Tibial artery (tissue), 4 donors: ENCODE measurements around the gene TWF2.
"Not testable (repeated sequence)": the region's sequence is repeated elsewhere in the genome, so short reads cannot be mapped to it uniquely, and the experiment has no call there.

Experiments
- DNase-seq, 2 donors: peaks; one replicate each; pipeline ENCODE4 v3.0.0-alpha.2; 2019
- H3K27ac ChIP-seq, 2 donors: fragments of 200-600 bp; sonication (generic) in 1 of 2; 1 replicate in 1 of 2; 2 replicates in 1 of 2; pipeline ENCODE4 v1.5.1; 2018 to 2019; ENCODE audit warnings: mild to moderate bottlenecking in 1 of 2
- H3K27me3 ChIP-seq, 2 donors: fragments of 200-600 bp; sonication (generic) in 1 of 2; one replicate each; pipeline versions ENCODE4 v1.5.1 to v1.6.0; 2016 to 2019
- H3K36me3 ChIP-seq, 3 donors: fragments of 200-600 bp; sonication (generic) in 2 of 3; one replicate each; pipeline ENCODE4 v1.5.1; 2016 to 2019; ENCODE audit warnings: mild to moderate bottlenecking in 2 of 3
- H3K4me1 ChIP-seq, 4 donors: fragments of 200-600 bp; sonication (generic) in 2 of 4; 1 replicate in 3 of 4; 2 replicates in 1 of 4; pipeline ENCODE4 v1.5.1; 2016 to 2019
- H3K4me3 ChIP-seq, 2 donors: fragments of 200-600 bp; sonication (generic) in 1 of 2; 1 replicate in 1 of 2; 2 replicates in 1 of 2; pipeline ENCODE4 v1.5.1; 2018 to 2019; ENCODE audit warnings: mild to moderate bottlenecking in 2 of 2
- H3K9me3 ChIP-seq, 3 donors: fragments of 200-600 bp; sonication (generic) in 1 of 3; one replicate each; pipeline ENCODE4 v1.5.1; 2016 to 2019
- intact Hi-C: fragments of 100-400 bp; cut with DNase I; formaldehyde crosslinking; loops from one replicate; pipeline ENCODE4 v1.15.0; 2023; ENCODE audit warnings: low total_unique reads
- TF ChIP-seq, protein P1 (sequence below), 2 experiments: fragments of 200-600 bp in 1 of 2; fragments of 450-650 bp in 1 of 2; IDR thresholded peaks; one replicate each; pipeline ENCODE4 v1.5.1; 2017 to 2019; ENCODE audit warnings: antibody characterized with exemption in 2 of 2, mild to moderate bottlenecking in 1 of 2, moderate library complexity in 1 of 2

TWF2 gene

GRCh38 chr3:52277071-52277964 is 38.4 kb upstream of the TWF2 start:
- intact Hi-C loops: no loop called here
- H3K4me3 ChIP-seq: peak overlapping the region; percentile 87 to 95
- H3K27ac ChIP-seq: peak overlapping the region; percentile 96 to 99
- H3K9me3 ChIP-seq: no peaks in the 10 kb centered on the region
- peaks cover 0 to 5% (median 4%) of the 10 kb centered on the region in 3 donors for H3K36me3 ChIP-seq
- peak; percentile 60 to 87 for DNase-seq
- TF ChIP-seq, protein P1, sequence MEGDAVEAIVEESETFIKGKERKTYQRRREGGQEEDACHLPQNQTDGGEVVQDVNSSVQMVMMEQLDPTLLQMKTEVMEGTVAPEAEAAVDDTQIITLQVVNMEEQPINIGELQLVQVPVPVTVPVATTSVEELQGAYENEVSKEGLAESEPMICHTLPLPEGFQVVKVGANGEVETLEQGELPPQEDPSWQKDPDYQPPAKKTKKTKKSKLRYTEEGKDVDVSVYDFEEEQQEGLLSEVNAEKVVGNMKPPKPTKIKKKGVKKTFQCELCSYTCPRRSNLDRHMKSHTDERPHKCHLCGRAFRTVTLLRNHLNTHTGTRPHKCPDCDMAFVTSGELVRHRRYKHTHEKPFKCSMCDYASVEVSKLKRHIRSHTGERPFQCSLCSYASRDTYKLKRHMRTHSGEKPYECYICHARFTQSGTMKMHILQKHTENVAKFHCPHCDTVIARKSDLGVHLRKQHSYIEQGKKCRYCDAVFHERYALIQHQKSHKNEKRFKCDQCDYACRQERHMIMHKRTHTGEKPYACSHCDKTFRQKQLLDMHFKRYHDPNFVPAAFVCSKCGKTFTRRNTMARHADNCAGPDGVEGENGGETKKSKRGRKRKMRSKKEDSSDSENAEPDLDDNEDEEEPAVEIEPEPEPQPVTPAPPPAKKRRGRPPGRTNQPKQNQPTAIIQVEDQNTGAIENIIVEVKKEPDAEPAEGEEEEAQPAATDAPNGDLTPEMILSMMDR (IDR thresholded peaks at IDR 0.05): no peak
- no peaks in the 10 kb centered on the region for H3K27me3 ChIP-seq
- H3K4me1 ChIP-seq: peaks cover 0 to 76% (median 53%) of the 10 kb centered on the region in 4 donors

DNA sequence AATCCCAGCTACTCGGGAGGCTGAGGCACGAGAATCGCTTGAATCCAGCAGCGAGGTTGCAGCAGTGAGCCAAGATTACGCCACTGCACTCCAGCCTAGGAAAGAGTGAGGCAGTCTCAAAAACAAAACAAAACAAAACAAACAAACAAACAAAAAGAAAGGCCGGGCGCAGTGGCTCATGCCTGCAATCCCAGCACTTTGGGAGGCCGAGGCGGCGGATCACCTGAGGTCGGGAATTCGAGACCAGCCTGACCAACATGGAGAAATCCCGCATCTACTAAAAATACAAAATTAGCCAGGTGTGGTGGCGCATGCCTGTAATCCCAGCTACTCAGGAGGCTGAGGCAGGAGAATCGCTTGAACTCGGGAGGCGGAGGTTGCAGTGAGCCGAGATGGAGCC is 35.8 kb upstream of the TWF2 start:
- Histone ChIP-seq H3K27ac (peak overlapping the region in 1 of 2 donors; percentile 99), H3K36me3 (peaks cover 0 to 11% (median 5%) of the 10 kb centered on the region in 3 donors), H3K4me1 (peaks cover 0 to 84% (median 58%) of the 10 kb centered on the region in 4 donors)
- H3K9me3 ChIP-seq, DNase-seq, intact Hi-C loops, H3K4me3 ChIP-seq, H3K27me3 ChIP-seq: not testable (repeated sequence)

DNA sequence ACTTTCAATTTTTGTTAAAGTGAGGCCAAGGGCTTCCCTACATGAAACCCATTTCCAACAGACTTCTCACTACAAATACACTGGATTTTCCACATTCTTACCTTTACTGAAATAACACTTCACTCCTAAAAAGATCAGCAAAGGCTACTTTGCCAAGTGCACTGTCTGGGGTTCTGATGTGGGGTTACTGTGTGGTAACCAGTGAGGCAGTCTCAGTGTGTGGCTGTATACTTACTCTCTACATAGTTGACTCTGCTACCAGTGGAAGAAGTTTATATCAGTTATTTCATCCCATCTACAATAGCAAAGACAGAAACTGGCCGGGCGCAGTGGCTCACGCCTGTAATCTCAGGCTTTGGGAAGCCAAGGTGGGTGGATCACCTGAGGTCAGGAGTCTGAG is 33.9 kb upstream of the TWF2 start:
- no peak overlapping the region for H3K4me3 ChIP-seq
- DNase-seq: no peak
- H3K4me1 ChIP-seq: peaks cover 0 to 82% (median 50%) of the 10 kb centered on the region in 4 donors
- TF ChIP-seq, protein P1 (IDR thresholded peaks at IDR 0.05): no peak
- intact Hi-C loops: no loop called here
- no peaks in the 10 kb centered on the region for H3K9me3 ChIP-seq
- peaks cover 19 to 30% (median 20%) of the 10 kb centered on the region in 3 donors for H3K36me3 ChIP-seq
- no peak overlapping the region for H3K27ac ChIP-seq
- H3K27me3 ChIP-seq: no peaks in the 10 kb centered on the region

DNA sequence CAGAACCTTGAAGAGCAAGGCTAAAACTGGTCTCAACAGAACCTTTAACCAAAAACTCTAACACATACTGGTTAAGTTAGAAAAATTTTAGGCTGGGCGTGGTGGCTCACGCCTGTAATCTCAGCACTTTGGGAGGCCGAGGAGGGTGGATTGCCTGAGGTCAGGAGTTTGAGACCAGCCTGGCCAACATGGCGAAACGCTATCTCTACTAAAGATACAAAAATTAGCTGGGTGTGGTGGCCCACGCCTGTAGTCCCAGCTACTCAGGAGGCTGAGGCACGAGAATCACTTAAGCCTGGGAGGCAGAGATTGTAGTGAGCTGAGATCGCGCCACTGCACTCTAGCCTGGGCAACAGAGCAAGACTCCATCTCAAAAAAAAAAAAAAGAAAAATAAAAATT is 33.2 kb upstream of the TWF2 start:
- H3K4me3 ChIP-seq, DNase-seq, intact Hi-C loops, H3K9me3 ChIP-seq, H3K27me3 ChIP-seq: not testable (repeated sequence)
- peaks cover 22 to 36% (median 24%) of the 10 kb centered on the region in 3 donors for H3K36me3 ChIP-seq
- H3K4me1 ChIP-seq: peaks cover 0 to 79% (median 50%) of the 10 kb centered on the region in 4 donors
- H3K27ac ChIP-seq: peak overlapping the region in 1 of 2 donors; percentile 49

GRCh38 chr3:52270252-52270754 is 31.3 kb upstream of the TWF2 start:
- H3K9me3 ChIP-seq: no peaks in the 10 kb centered on the region
- no peak for DNase-seq
- TF ChIP-seq, protein P1 (IDR thresholded peaks at IDR 0.05): no peak
- H3K27ac ChIP-seq: peak overlapping the region in 1 of 2 donors; percentile 49
- H3K27me3 ChIP-seq: no peaks in the 10 kb centered on the region
- intact Hi-C loops: no loop called here
- H3K36me3 ChIP-seq: peaks cover 38 to 54% (median 43%) of the 10 kb centered on the region in 3 donors
- no peak overlapping the region for H3K4me3 ChIP-seq
- peaks cover 0 to 60% (median 34%) of the 10 kb centered on the region in 4 donors for H3K4me1 ChIP-seq

DNA sequence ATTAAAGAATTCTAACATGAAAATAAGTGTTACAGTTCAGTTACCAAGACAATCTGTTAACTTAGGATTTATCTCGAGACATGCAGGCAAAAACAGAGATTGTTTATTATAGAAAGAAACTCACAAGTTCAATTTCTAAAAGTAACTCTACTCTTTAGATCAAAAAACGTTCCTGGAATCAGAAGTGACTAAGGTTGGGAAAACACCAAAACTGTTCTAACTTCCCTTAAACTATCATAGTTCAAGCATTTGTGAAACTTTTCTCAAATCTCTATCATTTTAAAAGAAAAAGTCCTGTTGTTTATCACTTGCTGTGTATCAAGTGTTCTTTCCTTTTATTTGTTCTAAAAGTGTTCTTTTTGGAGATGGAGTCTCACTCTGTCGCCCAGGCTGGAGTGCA is 30.8 kb upstream of the TWF2 start:
- TF ChIP-seq, protein P1 (IDR thresholded peaks at IDR 0.05): no peak
- Histone ChIP-seq H3K9me3 (no peaks in the 10 kb centered on the region), H3K36me3 (peaks cover 36 to 59% (median 47%) of the 10 kb centered on the region in 3 donors), H3K27me3 (no peaks in the 10 kb centered on the region), H3K27ac (peak overlapping the region in 1 of 2 donors; percentile 49), H3K4me3 (no peak overlapping the region), H3K4me1 (peaks cover 0 to 55% (median 32%) of the 10 kb centered on the region in 4 donors)
- no peak for DNase-seq
- intact Hi-C loops: no loop called here
